CD14-positive monocyte (primary cell): ENCODE results near the gene ENTPD2. TPM values are rescaled to one million over a fixed set of nuclear protein-coding genes. Genes with fewer than 3 reads are reported as not detected.

ENCODE experiments used
- DNase-seq, 3 donors: peaks; one replicate each; pipeline ENCODE4 v3.0.0-alpha.2; 2011 to 2022
- H2AFZ ChIP-seq: 2 replicates; pipeline ENCODE4 v1.6.0; 2012; ENCODE audit warnings: mild to moderate bottlenecking, low read depth, low read length, inconsistent platforms; ENCODE audit not compliant: insufficient read depth, poor library complexity, severe bottlenecking
- H3K27ac ChIP-seq, 2 donors: 1 replicate in 1 of 2; 2 replicates in 1 of 2; pipeline ENCODE4 v1.5.1; 2012 to 2013; ENCODE audit warnings: low read length in 2 of 2, control low read depth in 1 of 2, inconsistent platforms in 1 of 2, low read depth in 1 of 2, mild to moderate bottlenecking in 1 of 2
- H3K27me3 ChIP-seq, 2 donors: one replicate each; pipeline versions ENCODE4 v1.6.0 to v1.6.1; 2011 to 2013; ENCODE audit warnings: low read length in 2 of 2; ENCODE audit not compliant: control insufficient read depth in 2 of 2, insufficient read depth in 2 of 2
- H3K36me3 ChIP-seq, 2 donors: replicated peaks in 1 of 2; 1 replicate in 1 of 2; 2 replicates in 1 of 2; pipeline versions ENCODE4 v1.5.1 to v1.6.1; 2012 to 2013; ENCODE audit warnings: low read length in 2 of 2, control low read depth in 1 of 2, inconsistent platforms in 1 of 2, mild to moderate bottlenecking in 1 of 2; ENCODE audit not compliant: insufficient read depth in 2 of 2, control insufficient read depth in 1 of 2
- H3K4me1 ChIP-seq, 2 donors: 1 replicate in 1 of 2; 2 replicates in 1 of 2; pipeline versions ENCODE4 v1.5.1 to v1.6.1; 2012 to 2013; ENCODE audit warnings: low read length in 2 of 2, control low read depth in 1 of 2, inconsistent platforms in 1 of 2, mild to moderate bottlenecking in 1 of 2, moderate library complexity in 1 of 2; ENCODE audit not compliant: insufficient read depth in 2 of 2, control insufficient read depth in 1 of 2
- H3K4me2 ChIP-seq: replicated peaks from 2 replicates; pipeline ENCODE3; 2012; ENCODE audit warnings: low read length, moderate library complexity, mild to moderate bottlenecking; ENCODE audit not compliant: poor library complexity, severe bottlenecking; ENCODE audit errors: extremely low read depth
- H3K4me3 ChIP-seq, 3 experiments: fragments of 200-600 bp in 1 of 3; sonication (generic) in 1 of 3; replicated peaks in 1 of 3; 1 replicate in 2 of 3; 2 replicates in 1 of 3; pipeline ENCODE4 v1.5.1; 2011 to 2013; ENCODE audit warnings: low read length in 3 of 3, mild to moderate bottlenecking in 3 of 3, control low read depth in 2 of 3, low read depth in 2 of 3, inconsistent platforms in 1 of 3, moderate library complexity in 1 of 3
- H3K79me2 ChIP-seq: 2 replicates; pipeline ENCODE4 v1.6.0; 2012; ENCODE audit warnings: mild to moderate bottlenecking, control low read depth, inconsistent platforms, low read length, moderate library complexity; ENCODE audit not compliant: insufficient read depth
- H3K9ac ChIP-seq: 2 replicates; pipeline ENCODE4 v1.6.0; 2017; ENCODE audit warnings: low read length, mild to moderate bottlenecking; ENCODE audit not compliant: insufficient read depth, poor library complexity, severe bottlenecking
- H3K9me3 ChIP-seq, 2 donors: replicated peaks in 1 of 2; 1 replicate in 1 of 2; 2 replicates in 1 of 2; pipeline versions ENCODE4 v1.5.1 to v1.6.1; 2012 to 2013; ENCODE audit warnings: low read length in 2 of 2, control low read depth in 1 of 2; ENCODE audit not compliant: control insufficient read depth in 1 of 2, insufficient read depth in 1 of 2
- H4K20me1 ChIP-seq: 2 replicates; pipeline ENCODE4 v1.6.0; 2012; ENCODE audit warnings: mild to moderate bottlenecking, low read length, control low read depth, moderate library complexity; ENCODE audit not compliant: insufficient read depth
- H3K27ac Mint-ChIP-seq, 7 donors: one replicate each; pipeline ENCODE4 v1.8.0; 2020; ENCODE audit warnings: mild to moderate bottlenecking in 7 of 7, mixed read lengths in 7 of 7, moderate library complexity in 6 of 7, inconsistent platforms in 2 of 7
- H3K27me3 Mint-ChIP-seq, 3 donors: one replicate each; pipeline ENCODE4 v1.8.0; 2021 to 2022; ENCODE audit warnings: low read depth in 3 of 3, mild to moderate bottlenecking in 3 of 3, mixed read lengths in 3 of 3, moderate library complexity in 3 of 3, inconsistent platforms in 1 of 3
- H3K36me3 Mint-ChIP-seq, 2 donors: one replicate each; pipeline ENCODE4 v1.8.0; 2020; ENCODE audit warnings: mixed read lengths in 2 of 2, inconsistent platforms in 1 of 2, mild to moderate bottlenecking in 1 of 2
- H3K4me1 Mint-ChIP-seq: one replicate; pipeline ENCODE4 v1.8.0; 2020; ENCODE audit warnings: mild to moderate bottlenecking, mixed read lengths
- H3K4me3 Mint-ChIP-seq, 2 donors: one replicate each; pipeline ENCODE4 v1.8.0; 2020; ENCODE audit warnings: mild to moderate bottlenecking in 2 of 2, mixed read lengths in 2 of 2, moderate library complexity in 1 of 2
- H3K9me3 Mint-ChIP-seq, 7 donors: one replicate each; pipeline ENCODE4 v1.8.0; 2020 to 2022; ENCODE audit warnings: mixed read lengths in 7 of 7, mild to moderate bottlenecking in 6 of 7, moderate library complexity in 6 of 7, inconsistent platforms in 2 of 7
- CTCF ChIP-seq: fragments of 200-600 bp; IDR thresholded peaks from one replicate; pipeline ENCODE4 v1.8.0; 2022; ENCODE audit warnings: antibody characterized with exemption, mild to moderate bottlenecking
- WGBS: methylation state at CpG from one replicate; pipeline ENCODE4 v1.1.5; 2013; ENCODE audit warnings: missing lambda C conversion rate; ENCODE audit not compliant: insufficient coverage; 5-methylcytosine and 5-hydroxymethylcytosine counted together
- intact Hi-C, 2 donors: fragments of 100-400 bp; cut with micrococcal nuclease; formaldehyde crosslinking; loops; one replicate each; pipeline versions ENCODE4 v1.15.0 to v1.15.1; 2023
- polyA plus RNA-seq, 3 donors: library from polyadenylated mRNA; depleted of rRNA in 1 of 3; unstranded in 2 of 3; stranded (reverse) in 1 of 3; fragments of 300-500 nt in 2 of 3; fragments of >200 nt in 1 of 3; fragmentation: Illumina TruSeq in 2 of 3; gene quantifications; 1 replicate in 2 of 3; 2 replicates in 1 of 3; pipeline ENCODE4 v1.2.3, GENCODE V29; 2012 to 2021

ENTPD2 gene
- polyA plus RNA-seq, 3 donors = not detected

- H3K27me3 Mint-ChIP-seq = peaks cover 0 to 4% (median 0%) of the 10 kb centered on the region in 3 donors
- Histone ChIP-seq H3K4me3 (peak within 1 kb of the TSS; percentile 58 to 77 (median 59)), H3K27me3 (no peaks in the 10 kb centered on the region), H2AFZ (peak within 1 kb of the TSS; percentile 84), H3K9ac (peak within 1 kb of the TSS; percentile 53), H3K79me2 (no peaks in the 10 kb centered on the region), H3K4me2 (peak within 1 kb of the TSS; percentile 89), H3K36me3 (peaks cover 20 to 25% of the 10 kb centered on the region in 2 donors), H3K27ac (peak within 1 kb of the TSS in 1 of 2 donors; percentile 73), H4K20me1 (peaks cover 20% of the 10 kb centered on the region), H3K9me3 (no peaks in the 10 kb centered on the region), H3K4me1 (peaks cover 18 to 58% of the 10 kb centered on the region in 2 donors)
- intact Hi-C loops = no loop called here
- H3K9me3 Mint-ChIP-seq = peaks cover 0 to 4% (median 2%) of the 10 kb centered on the region in 7 donors
- peak; percentile 62 to 73 (median 65) for DNase-seq
- TF ChIP-seq CTCF = no peak
- H3K4me3 Mint-ChIP-seq = peak within 1 kb of the TSS; percentile 75 to 85
- peaks cover 17 to 36% of the 10 kb centered on the region in 2 donors for H3K36me3 Mint-ChIP-seq
- H3K4me1 Mint-ChIP-seq = peaks cover 50% of the 10 kb centered on the region
- peak within 1 kb of the TSS; percentile 46 to 90 (median 85) for H3K27ac Mint-ChIP-seq
- WGBS = under 1% methylated on average over 70 of the region's 87 CpGs
These were observed 23.3 kb upstream of the ENTPD2 start, which contains the start of gene UAP1L1 for GRCh38 chr9:137077010-137077747. Gene UAP1L1, plus strand, starts transcription at chr9:137077517. Its CDS starts 16 bp downstream, at chr9:137077533.

GRCh38 chr9:137076636-137077009 is 22.8 kb upstream of the ENTPD2 start:
- peak overlapping the region in 1 of 2 donors; percentile 73 for H3K27ac ChIP-seq
- H3K4me3 Mint-ChIP-seq = peak overlapping the region; percentile 75 to 78
- H3K36me3 ChIP-seq = peaks cover 14 to 19% of the 10 kb centered on the region in 2 donors
- no peaks in the 10 kb centered on the region for H3K9me3 ChIP-seq
- peak overlapping the region; percentile 84 for H2AFZ ChIP-seq
- peaks cover 0 to 3% (median 0%) of the 10 kb centered on the region in 3 donors for H3K27me3 Mint-ChIP-seq
- H4K20me1 ChIP-seq = peaks cover 20% of the 10 kb centered on the region
- peaks cover 18 to 64% of the 10 kb centered on the region in 2 donors for H3K4me1 ChIP-seq
- DNase-seq = no peak
- TF ChIP-seq CTCF = no peak
- WGBS = 62% methylated on average over 12 of the region's 15 CpGs
- H3K4me3 ChIP-seq = peak overlapping the region in 2 of 3 experiments; percentile 59 to 74
- H3K79me2 ChIP-seq = no peaks in the 10 kb centered on the region
- H3K4me2 ChIP-seq = peak overlapping the region; percentile 89
- intact Hi-C loops = no loop called here
- H3K27ac Mint-ChIP-seq = peak overlapping the region; percentile 46 to 90 (median 85)
- H3K9ac ChIP-seq = no peak overlapping the region
- H3K36me3 Mint-ChIP-seq = peaks cover 12 to 30% of the 10 kb centered on the region in 2 donors
- H3K27me3 ChIP-seq = no peaks in the 10 kb centered on the region
- H3K9me3 Mint-ChIP-seq = peaks cover 0 to 4% (median 2%) of the 10 kb centered on the region in 7 donors
- peaks cover 55% of the 10 kb centered on the region for H3K4me1 Mint-ChIP-seq
